Lower leg skin (tissue), 4 donors: ENCODE data around the gene MTA1. TPM values are rescaled to one million over a fixed set of nuclear protein-coding genes. Genes with fewer than 3 reads are reported as not detected.

ENCODE experiments used
- DNase-seq, 2 donors: peaks; one replicate each; pipeline ENCODE4 v3.0.0-alpha.2; 2019; ENCODE audit warnings: low spot score in 2 of 2
- H3K4me3 ChIP-seq: fragments of 200-600 bp; sonication (generic); 2 replicates; pipeline ENCODE4 v1.5.1; 2017; ENCODE audit warnings: mild to moderate bottlenecking, low read depth; ENCODE audit not compliant: poor library complexity, severe bottlenecking
- CTCF ChIP-seq, 3 donors: fragments of 450-650 bp; IDR thresholded peaks; one replicate each; pipeline ENCODE4 v1.5.1; 2016; ENCODE audit warnings: antibody characterized with exemption in 3 of 3, mild to moderate bottlenecking in 3 of 3, moderate library complexity in 2 of 3
- POLR2A ChIP-seq, 2 donors: fragments of 450-650 bp; IDR thresholded peaks; one replicate each; pipeline ENCODE4 v1.6.1; 2016 to 2017; ENCODE audit warnings: antibody characterized with exemption in 2 of 2, mild to moderate bottlenecking in 1 of 2, moderate library complexity in 1 of 2
- WGBS, 2 donors: methylation state at CpG; one replicate each; pipeline ENCODE4 v1.1.5; 2018; 5-methylcytosine and 5-hydroxymethylcytosine counted together
- intact Hi-C: fragments of 100-400 bp; cut with DNase I; formaldehyde crosslinking; loops from one replicate; pipeline ENCODE4 v1.15.0; 2023; ENCODE audit warnings: low total_unique reads
- total RNA-seq, 4 donors: library from RNA; depleted of rRNA; stranded (reverse); fragments of >200 nt; gene quantifications; one replicate each; pipeline ENCODE4 v1.1.0, GENCODE V29; 2016

MTA1 gene
- total RNA-seq, 4 donors from 2014 or later: 39.3 to 56.7 (median 46.4) TPM

- intact Hi-C loops: no loop called here
- WGBS, 2 donors: 70 to 77% methylated on average over 16 to 17 of the region's 20 CpGs
- no peak overlapping the region for H3K4me3 ChIP-seq
- no peak for DNase-seq
- TF ChIP-seq CTCF (IDR thresholded peaks at IDR 0.05) (no peak), POLR2A (IDR thresholded peaks at IDR 0.05) (no peak)
Observed at GRCh38 chr14:105467249-105467941, 47.8 kb downstream of the MTA1 start.

GRCh38 chr14:105467942-105468471, 48.4 kb downstream of the MTA1 start:
- TF ChIP-seq CTCF (IDR thresholded peaks at IDR 0.05): no peak
- no peak for TF ChIP-seq POLR2A (IDR thresholded peaks at IDR 0.05)
- intact Hi-C loops: no loop called here
- no peak overlapping the region for H3K4me3 ChIP-seq
- no peak for DNase-seq
- 84 to 86% methylated on average over 10 to 16 of the region's 22 CpGs for WGBS, 2 donors

- TF ChIP-seq POLR2A (IDR thresholded peaks at IDR 0.05) (no peak), CTCF (IDR thresholded peaks at IDR 0.05) (no peak)
- 49 to 59% methylated on average over 9 to 14 of the region's 19 CpGs for WGBS, 2 donors
- no peak overlapping the region for H3K4me3 ChIP-seq
- intact Hi-C loops: no loop called here
- DNase-seq: no peak
Observed at GRCh38 chr14:105468621-105469241, 49.1 kb downstream of the MTA1 start.

- TF ChIP-seq CTCF (IDR thresholded peaks at IDR 0.05) (no peak), POLR2A (IDR thresholded peaks at IDR 0.05) (no peak)
- intact Hi-C loops: no loop called here
- 87 to 89% methylated on average over 32 to 49 of the region's 54 CpGs for WGBS, 2 donors
- no peak for DNase-seq
- no peak overlapping the region for H3K4me3 ChIP-seq
Observed at GRCh38 chr14:105469456-105470349, 50.1 kb downstream of the MTA1 start.

- no peak for DNase-seq
- intact Hi-C loops: no loop called here
- WGBS, 2 donors: 84 to 86% methylated on average over 27 to 29 of the region's 34 CpGs
- TF ChIP-seq POLR2A (IDR thresholded peaks at IDR 0.05): no peak
- TF ChIP-seq CTCF (IDR thresholded peaks at IDR 0.05): no peak
- no peak overlapping the region for H3K4me3 ChIP-seq
Observed at GRCh38 chr14:105470350-105471296, 51.0 kb downstream of the MTA1 start.
